Fibroblast of skin of abdomen (primary cell): ENCODE results near the gene FRK.
"Not testable (repeated sequence)": the region's sequence is repeated elsewhere in the genome, so short reads cannot be mapped to it uniquely, and the experiment has no call there.

Experiments used
- DNase-seq: peaks from one replicate; pipeline ENCODE4 v3.0.0-alpha.2; 2013

FRK gene

GRCh38 chr6:115934829-115935228 lies 125.9 kb downstream of the FRK start:
- DNase-seq = no peak

DNA sequence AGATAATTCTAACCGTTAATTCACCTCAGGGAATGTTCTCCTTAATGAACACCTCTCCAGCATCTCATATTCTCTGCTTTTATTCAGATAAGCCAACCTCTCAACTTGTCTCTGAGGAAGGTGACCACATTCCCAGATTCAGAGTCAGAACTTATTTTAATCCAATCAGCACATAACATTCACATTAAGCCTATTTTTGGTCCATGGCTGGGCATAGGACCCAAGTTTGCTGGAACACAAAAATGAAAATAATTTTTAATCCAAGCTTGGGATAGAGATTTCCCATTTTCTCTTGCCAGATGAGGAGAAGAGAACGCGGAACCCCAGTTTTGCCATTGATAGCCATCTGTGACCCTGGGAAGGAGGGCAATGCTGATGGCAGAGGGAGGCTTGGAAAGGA lies 126.5 kb downstream of the FRK start:
- DNase-seq = no peak

GRCh38 chr6:115932481-115932880 lies 128.2 kb downstream of the FRK start:
- DNase-seq = peak; percentile 38

DNA sequence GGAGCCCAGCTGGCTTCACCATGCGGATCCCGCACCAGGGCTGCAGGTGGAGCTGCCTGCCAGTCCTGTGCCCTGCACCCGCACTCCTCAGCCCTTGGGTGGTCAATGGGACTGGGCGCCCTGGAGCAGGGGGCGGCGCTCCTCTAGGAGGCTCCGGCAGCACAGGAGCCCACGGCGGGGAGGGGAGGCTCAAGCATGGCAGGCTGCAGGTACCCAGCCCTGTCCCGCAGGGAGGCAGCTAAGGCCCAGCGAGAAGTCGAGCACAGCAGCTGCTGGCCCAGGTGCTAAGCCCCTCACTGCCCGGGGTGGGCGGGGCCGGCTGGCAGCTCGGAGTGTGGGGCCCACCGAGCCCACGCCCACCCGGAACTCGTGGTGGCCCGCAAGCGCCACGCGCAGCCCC lies 132.7 kb downstream of the FRK start:
- DNase-seq = not testable (repeated sequence)

- no peak for DNase-seq
Observed at GRCh38 chr6:115922971-115923370, 137.7 kb downstream of the FRK start.

GRCh38 chr6:115914098-115914497 lies 146.6 kb downstream of the FRK start:
- DNase-seq = no peak

DNA sequence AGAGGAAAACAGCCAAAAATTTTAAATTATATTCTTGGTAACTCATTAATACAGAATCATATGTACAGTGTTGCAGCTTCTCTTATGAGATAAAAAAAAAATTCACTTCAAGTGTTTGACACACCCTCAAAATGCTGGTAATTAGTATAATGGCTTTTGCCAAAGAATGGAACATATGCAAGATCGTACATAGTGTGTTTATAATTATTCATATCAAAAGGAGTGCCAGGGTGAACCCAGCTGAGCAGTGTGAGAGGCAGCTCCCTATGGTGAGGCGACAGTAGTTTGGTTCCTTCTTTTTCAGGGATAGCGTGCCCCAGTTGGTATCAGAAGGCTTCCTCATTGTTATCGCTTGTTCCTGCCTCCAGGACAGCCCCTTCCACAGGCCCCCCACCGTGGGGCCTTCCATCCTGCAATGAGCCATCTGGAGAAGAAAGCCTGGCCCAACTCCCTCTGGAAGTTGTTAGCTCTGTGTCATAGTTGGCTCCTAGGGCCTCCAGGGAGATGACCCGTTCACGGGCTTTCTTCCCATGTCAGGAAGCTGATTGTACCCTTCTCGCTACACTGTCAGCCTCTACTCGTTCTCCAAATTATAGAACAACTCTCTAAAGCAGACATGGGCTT lies 150.7 kb downstream of the FRK start:
- DNase-seq = no peak

DNA sequence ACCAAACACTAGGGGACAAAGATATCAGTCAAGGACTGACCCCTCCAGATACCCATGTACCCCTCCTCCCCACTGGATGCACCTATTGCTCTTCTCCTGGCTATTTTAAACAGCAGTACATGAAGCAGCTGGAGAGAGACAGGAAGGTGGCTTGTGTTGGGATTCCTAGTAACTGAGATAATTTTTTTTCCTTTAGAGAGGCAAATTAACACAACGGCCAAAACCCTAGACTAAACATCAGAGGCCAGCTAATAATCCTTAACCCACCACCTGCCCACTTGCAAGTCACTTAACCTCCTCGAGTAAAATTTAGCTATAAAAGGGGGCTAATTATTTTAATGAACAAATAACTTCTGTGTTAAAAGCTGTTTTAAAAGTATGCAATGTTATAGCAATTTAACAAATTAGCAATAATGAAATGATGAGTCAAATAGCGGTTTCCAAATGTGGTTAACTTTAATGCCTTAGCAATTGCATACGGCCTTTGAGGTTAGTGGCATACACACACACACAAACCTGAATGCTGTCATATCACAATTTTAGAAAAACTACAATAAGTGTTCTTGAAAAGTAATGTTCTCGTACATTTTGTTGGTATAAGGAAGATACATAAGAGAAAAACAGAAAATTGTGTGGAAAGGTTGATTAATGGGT lies 151.7 kb downstream of the FRK start:
- DNase-seq = peak; percentile 23

GRCh38 chr6:115905471-115905870 lies 155.2 kb downstream of the FRK start:
- DNase-seq = no peak

GRCh38 chr6:115902436-115902835 lies 158.3 kb downstream of the FRK start:
- DNase-seq = peak; percentile 17

- DNase-seq = no peak
Observed at GRCh38 chr6:115901896-115902295, 158.8 kb downstream of the FRK start.

- DNase-seq = no peak
Observed at GRCh38 chr6:115899730-115900282, 160.9 kb downstream of the FRK start.

DNA sequence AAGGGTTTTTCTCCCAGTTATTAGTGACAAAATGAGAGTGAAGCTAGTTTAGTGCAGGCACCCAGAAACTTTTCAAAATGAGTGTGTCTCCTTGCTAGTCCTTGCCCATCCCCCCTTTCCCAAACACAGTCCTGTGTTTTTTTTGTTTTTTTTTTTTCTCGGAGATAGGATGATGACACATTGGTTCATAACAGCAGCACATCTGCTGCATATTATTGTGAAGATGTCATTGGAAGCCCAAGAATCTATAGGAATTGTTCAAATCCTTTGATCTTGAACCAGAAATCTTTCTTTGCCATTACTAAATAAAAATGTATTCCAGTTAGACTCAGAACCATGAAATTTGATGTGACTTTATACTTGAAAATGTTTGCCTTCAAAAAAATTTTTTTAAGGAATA lies 162.4 kb downstream of the FRK start:
- peak; percentile 86 for DNase-seq

DNA sequence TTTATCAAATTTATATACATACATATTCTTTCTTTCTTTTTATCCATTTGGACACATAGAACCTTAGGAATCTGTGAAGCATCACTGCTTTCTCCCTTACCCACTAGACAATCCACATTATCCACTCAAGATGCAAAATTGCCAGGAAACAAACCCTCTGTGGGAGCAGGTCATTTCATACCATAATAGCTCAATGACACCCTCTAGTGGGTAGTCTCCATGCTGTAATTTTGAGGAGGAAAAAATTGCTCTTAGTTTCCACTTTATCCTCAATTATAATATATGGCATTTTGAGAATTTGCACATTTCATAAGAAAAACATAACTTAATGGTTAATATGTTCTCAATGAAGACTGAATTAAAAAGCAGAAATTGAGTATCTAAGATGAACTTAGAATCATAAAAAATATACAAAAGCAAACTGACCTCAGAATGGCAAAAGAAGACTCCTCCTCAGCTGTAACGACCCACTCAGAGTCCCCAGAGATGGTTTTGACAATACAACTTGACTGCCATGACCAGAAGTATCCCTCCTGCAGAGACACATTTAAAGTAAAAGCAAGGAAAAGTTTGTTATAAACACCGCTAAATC lies 164.1 kb downstream of the FRK start:
- peak; percentile 52 for DNase-seq

DNA sequence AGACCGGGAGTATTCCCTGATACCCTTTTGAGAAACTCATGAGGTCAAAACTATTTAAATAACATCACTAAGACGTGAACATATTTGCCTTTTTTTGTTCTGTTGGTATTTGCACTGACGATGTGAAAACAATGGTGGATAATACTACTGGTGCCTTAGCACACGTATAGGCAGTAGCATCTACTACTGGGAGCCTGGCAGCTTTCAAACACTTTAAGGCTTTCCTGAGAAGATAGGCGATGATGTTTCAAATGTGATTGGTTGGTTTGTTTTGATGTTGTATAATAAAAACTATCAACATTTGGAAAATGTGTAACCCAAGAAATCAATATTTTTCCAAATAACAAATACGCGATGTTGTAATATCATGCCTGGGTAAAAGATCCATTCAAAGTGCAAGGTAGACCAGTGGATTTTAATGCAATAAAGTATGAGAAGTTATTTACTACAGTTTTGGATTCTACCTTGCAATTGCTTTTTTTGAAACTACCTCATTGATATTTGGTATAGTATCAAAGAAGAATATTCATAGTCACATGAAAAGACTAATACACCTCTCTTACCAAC lies 166.2 kb downstream of the FRK start:
- no peak for DNase-seq

DNA sequence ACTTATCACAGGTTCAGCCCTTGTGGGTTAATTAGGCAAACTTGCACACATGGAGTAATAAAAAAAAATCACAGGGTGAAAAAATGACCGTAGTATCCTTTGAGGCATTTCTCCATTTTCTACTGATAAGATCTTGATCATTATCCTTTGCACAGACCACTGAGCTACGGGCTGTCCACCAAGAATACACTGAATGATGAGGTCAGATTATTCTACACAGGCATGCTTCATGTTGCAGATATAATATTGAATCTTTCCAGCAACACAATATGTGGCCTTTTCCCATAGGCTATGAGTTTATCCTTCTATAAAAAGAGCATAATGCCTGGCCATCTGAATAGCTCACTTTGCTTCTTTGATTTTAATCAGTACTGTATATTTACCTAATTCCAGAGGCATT lies 168.9 kb downstream of the FRK start:
- DNase-seq = no peak

DNA sequence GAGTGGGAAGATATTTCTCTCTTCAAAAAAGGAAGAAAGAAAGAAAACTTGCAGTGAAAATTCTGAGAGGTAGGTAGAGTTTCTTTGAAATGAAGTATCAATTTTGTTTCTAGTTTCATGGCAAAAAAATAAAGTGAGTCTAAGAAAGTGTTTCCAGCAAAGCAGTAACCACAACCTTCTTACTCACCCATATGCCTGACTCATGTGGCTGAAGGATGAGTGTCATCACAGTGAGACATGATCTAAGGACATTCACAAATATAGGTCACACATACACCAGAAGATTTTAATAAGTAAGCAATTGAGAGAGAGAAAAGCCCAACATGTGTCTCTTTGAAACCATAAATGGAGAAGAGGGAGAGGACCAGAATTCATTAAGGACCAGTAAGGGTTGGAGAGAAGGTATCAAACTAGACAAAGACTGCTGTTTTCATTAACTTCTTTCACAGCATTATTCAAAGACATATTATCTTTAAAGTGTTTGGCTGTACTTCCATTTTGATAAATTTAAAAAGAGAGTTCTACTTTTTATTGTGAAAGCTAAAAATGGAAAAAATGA lies 169.5 kb downstream of the FRK start:
- DNase-seq = peak; percentile 80

DNA sequence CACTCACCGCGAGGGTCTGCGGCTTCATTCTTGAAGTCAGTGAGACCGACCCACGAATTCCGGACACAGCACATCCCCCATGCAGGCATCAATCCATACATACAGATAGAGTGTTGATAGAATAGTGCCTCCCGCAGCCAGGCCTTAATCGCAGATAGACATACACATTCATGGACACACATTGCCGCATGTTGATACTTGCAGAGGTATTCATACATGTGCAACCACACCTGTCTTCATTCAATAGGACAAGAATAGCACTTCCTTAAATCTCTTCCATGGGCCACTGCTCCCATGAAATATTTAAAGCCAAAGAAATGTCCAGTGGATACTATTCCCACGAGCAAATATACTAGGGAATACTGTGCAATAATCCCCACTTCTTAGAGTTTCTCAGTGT lies 170.5 kb downstream of the FRK start:
- DNase-seq = no peak

GRCh38 chr6:115888687-115889470 lies 171.8 kb downstream of the FRK start:
- DNase-seq = not testable (repeated sequence)

DNA sequence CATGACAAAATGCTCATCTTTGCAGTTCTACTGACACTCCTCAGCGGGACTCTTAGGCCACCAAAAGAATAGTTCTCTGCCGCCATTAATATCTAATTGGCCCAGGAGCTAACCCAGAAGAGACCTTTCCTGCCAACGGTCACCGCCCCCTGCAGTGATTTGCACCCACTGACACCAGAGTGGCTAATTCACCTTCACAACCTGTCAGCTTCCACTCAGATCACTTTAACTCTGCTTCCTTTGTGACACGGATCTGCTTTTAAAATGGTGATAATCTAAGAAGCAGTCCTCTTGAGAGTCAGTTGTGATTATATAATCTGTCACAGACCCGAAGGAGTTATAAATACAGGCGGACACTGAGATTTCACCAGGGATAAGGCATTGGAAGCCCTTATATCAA lies 172.8 kb downstream of the FRK start:
- DNase-seq = no peak

- DNase-seq = no peak
Observed at GRCh38 chr6:115885636-115886366, 174.9 kb downstream of the FRK start.

DNA sequence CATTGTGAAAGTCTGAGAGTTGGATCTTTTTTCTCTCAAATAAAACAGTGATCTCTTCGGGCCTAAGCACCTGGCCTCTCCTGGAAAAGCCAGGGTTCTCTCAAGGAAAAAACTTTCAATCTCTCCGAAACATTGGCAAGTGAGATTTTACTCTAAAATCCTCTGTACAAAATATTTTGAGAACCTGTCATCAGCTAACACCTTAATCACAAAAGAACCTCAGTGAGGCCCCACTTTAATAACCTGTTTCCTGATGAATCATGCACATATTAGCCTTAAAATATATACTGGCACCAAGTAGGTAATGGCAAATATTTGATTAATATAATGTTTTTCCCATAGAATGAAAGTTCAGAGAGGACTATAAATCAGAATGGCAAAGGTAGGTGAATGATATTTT lies 177.9 kb downstream of the FRK start:
- no peak for DNase-seq
